ENCODE measurements around the gene FARP1. TPM values are rescaled to one million over a fixed set of nuclear protein-coding genes. Genes with fewer than 3 reads are reported as not detected.

The FARP1 gene
- total RNA-seq, 4 donors from 2014 or later, result 21.2 to 56.5 (median 35.1) TPM

- no peak for DNase-seq (ENCODE audit: extremely low spot score)
- no peak overlapping the region for H3K27ac ChIP-seq (replicated peaks in 1 of 4)
- TF ChIP-seq POLR2AphosphoS5 (IDR thresholded peaks at IDR 0.05) (no peak), CTCF (IDR thresholded peaks at IDR 0.05) (no peak), EP300 (IDR thresholded peaks at IDR 0.05) (no peak), POLR2A (IDR thresholded peaks at IDR 0.05; ENCODE audit: low read depth) (no peak)
- H3K9me3 ChIP-seq, result no peaks in the 10 kb centered on the region
- H3K4me1 ChIP-seq, result peaks cover 32 to 47% (median 41%) of the 10 kb centered on the region in 4 donors
- intact Hi-C loops (cut with DNase I), result no loop called here
- no peaks in the 10 kb centered on the region for H3K27me3 ChIP-seq
- H3K36me3 ChIP-seq, result peaks cover 9 to 47% (median 28%) of the 10 kb centered on the region in 4 donors
- WGBS, result 88% methylated on average over 7 of the region's 7 CpGs
- H3K4me3 ChIP-seq, result no peak overlapping the region
Measured at GRCh38 chr13:98473788-98474144, 330.9 kb downstream of the FARP1 start.

- no peaks in the 10 kb centered on the region for H3K9me3 ChIP-seq
- 93% methylated on average over 10 of the region's 10 CpGs for WGBS
- no peak for DNase-seq (ENCODE audit: extremely low spot score)
- no peak overlapping the region for H3K27ac ChIP-seq (replicated peaks in 1 of 4)
- intact Hi-C loops (cut with DNase I), result no loop called here
- no peaks in the 10 kb centered on the region for H3K27me3 ChIP-seq
- TF ChIP-seq EP300 (IDR thresholded peaks at IDR 0.05) (no peak), POLR2A (IDR thresholded peaks at IDR 0.05; ENCODE audit: low read depth) (no peak), POLR2AphosphoS5 (IDR thresholded peaks at IDR 0.05) (no peak), CTCF (IDR thresholded peaks at IDR 0.05) (no peak)
- H3K36me3 ChIP-seq, result peaks cover 9 to 43% (median 26%) of the 10 kb centered on the region in 4 donors
- peaks cover 32 to 52% (median 46%) of the 10 kb centered on the region in 4 donors for H3K4me1 ChIP-seq
- H3K4me3 ChIP-seq, result no peak overlapping the region
Measured at GRCh38 chr13:98474292-98474691, 331.4 kb downstream of the FARP1 start.

- Histone ChIP-seq H3K27me3 (no peaks in the 10 kb centered on the region), H3K27ac (replicated peaks in 1 of 4) (no peak overlapping the region), H3K36me3 (peaks cover 9 to 43% (median 26%) of the 10 kb centered on the region in 4 donors), H3K4me3 (no peak overlapping the region), H3K4me1 (peaks cover 34 to 57% (median 51%) of the 10 kb centered on the region in 4 donors), H3K9me3 (no peaks in the 10 kb centered on the region)
- DNase-seq (ENCODE audit: extremely low spot score), result no peak
- whole genome bisulfite sequencing, result 96% methylated on average over 18 of the region's 24 CpGs
- intact Hi-C loops (cut with DNase I), result no loop called here
- TF ChIP-seq POLR2A (IDR thresholded peaks at IDR 0.05; ENCODE audit: low read depth) (no peak), CTCF (IDR thresholded peaks at IDR 0.05) (no peak), POLR2AphosphoS5 (IDR thresholded peaks at IDR 0.05) (no peak), EP300 (IDR thresholded peaks at IDR 0.05) (no peak)
Measured at GRCh38 chr13:98474761-98475160, 331.9 kb downstream of the FARP1 start.

- intact Hi-C loops (cut with DNase I), result no loop called here
- Histone ChIP-seq H3K4me3 (no peak overlapping the region), H3K27me3 (no peaks in the 10 kb centered on the region), H3K9me3 (no peaks in the 10 kb centered on the region), H3K4me1 (peaks cover 39 to 62% (median 57%) of the 10 kb centered on the region in 4 donors), H3K27ac (replicated peaks in 1 of 4) (peak overlapping the region in 2 of 4 donors; percentile 46 to 68), H3K36me3 (peaks cover 9 to 42% (median 26%) of the 10 kb centered on the region in 4 donors)
- no peak for DNase-seq (ENCODE audit: extremely low spot score)
- TF ChIP-seq EP300 (IDR thresholded peaks at IDR 0.05) (no peak), POLR2AphosphoS5 (IDR thresholded peaks at IDR 0.05) (no peak), POLR2A (IDR thresholded peaks at IDR 0.05; ENCODE audit: low read depth) (no peak), CTCF (IDR thresholded peaks at IDR 0.05) (no peak)
- WGBS, result 54% methylated on average over 13 of the region's 13 CpGs
Measured at GRCh38 chr13:98475522-98475921, 332.6 kb downstream of the FARP1 start.

GRCh38 chr13:98476106-98476505 is 333.2 kb downstream of the FARP1 start:
- no peaks in the 10 kb centered on the region for H3K27me3 ChIP-seq
- no peak for DNase-seq (ENCODE audit: extremely low spot score)
- 28% methylated on average over 5 of the region's 5 CpGs for WGBS
- no peaks in the 10 kb centered on the region for H3K9me3 ChIP-seq
- H3K36me3 ChIP-seq, result peaks cover 9 to 36% (median 24%) of the 10 kb centered on the region in 4 donors
- peak overlapping the region in 2 of 4 donors; percentile 46 to 68 for H3K27ac ChIP-seq (replicated peaks in 1 of 4)
- TF ChIP-seq CTCF (IDR thresholded peaks at IDR 0.05) (no peak), POLR2A (IDR thresholded peaks at IDR 0.05; ENCODE audit: low read depth) (no peak), POLR2AphosphoS5 (IDR thresholded peaks at IDR 0.05) (no peak), EP300 (IDR thresholded peaks at IDR 0.05) (no peak)
- peaks cover 42 to 67% (median 62%) of the 10 kb centered on the region in 4 donors for H3K4me1 ChIP-seq
- no peak overlapping the region for H3K4me3 ChIP-seq
- intact Hi-C loops (cut with DNase I), result no loop called here

Measured in esophagus muscularis mucosa (tissue), 4 donors.